Tongue (tissue), 2 donors: Measurements from ENCODE around the gene PROKR2. TPM values are rescaled to one million over a fixed set of nuclear protein-coding genes. Genes with fewer than 3 reads are reported as not detected.

Experiments used
- DNase-seq: peaks from one replicate; pipeline ENCODE4 v3.0.0-alpha.2; 2015
- total RNA-seq: library from RNA; depleted of rRNA; stranded (reverse); fragments of >200 nt; gene quantifications from one replicate; pipeline ENCODE4 v1.2.3, GENCODE V29; 2014

PROKR2 gene
- total RNA-seq, result not detected

GRCh38 chr20:5316188-5317158, at the start of gene PROKR2:
Gene PROKR2 (minus strand): TSS chr20:5316954. CDS start chr20:5314369, 2,585 bp downstream.
- DNase-seq, result no peak

DNA sequence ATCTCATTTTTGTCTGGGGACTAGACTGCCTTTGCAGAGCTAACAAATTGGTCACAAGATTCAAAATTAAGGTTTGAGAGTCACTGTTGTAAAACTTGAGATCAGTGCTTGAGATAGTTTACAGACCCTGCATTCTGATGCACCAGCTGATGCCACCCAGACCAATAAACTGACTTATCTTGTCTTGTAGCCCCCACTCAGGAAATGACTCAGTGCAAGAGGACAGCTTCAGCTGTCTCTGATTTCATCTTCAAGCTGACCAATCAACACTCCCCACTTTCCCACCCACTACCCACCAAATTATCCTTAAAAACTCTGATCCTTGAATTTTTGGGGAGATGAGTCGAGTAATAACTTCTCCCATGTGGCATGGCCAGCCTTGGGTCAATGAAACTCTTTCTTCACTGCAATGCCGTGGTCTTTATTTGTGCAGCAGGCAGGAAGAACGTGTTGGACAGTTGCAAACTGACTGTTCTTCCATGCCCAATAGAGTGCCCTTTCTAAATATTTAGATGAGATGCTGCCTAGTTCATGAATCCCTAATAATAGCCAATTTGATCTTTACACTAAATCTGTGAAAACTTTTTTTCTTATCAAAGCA, 48.3 kb upstream of the PROKR2 start:
- no peak for DNase-seq

DNA sequence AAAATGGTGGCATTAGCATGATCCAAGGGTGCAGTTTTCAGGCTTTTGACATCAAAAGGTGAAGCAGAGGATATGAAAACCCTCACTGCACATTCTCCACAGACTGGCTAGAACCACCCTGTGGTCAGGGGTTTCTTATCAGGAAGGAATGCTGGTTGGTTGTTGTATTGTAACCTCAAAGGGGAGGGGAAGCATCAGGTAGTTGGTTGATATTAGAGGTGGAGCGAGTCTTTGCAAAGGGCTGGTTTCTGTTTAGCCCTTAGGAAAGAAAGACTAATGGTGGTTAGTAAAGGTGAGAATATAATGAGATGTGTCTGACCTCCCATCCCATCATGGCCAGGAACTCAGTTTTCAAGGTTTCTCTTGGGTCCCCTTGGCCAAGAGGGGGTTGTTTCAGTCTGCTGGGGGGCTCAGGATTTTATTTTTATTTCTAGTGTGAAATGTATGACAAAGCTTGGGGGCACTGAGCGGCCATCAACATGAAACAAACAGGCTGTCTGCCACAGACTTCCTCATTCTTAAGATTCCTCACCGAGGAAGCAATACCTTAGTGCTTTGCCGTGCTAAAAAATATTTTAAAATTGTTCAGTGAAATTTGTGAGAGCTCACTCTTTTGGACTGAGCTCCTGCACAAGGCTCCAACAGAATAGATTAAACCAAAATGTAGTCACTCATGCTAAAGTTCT, 47.5 kb upstream of the PROKR2 start:
- DNase-seq, result no peak

GRCh38 chr20:5362771-5363170, 46.0 kb upstream of the PROKR2 start:
- DNase-seq, result no peak

DNA sequence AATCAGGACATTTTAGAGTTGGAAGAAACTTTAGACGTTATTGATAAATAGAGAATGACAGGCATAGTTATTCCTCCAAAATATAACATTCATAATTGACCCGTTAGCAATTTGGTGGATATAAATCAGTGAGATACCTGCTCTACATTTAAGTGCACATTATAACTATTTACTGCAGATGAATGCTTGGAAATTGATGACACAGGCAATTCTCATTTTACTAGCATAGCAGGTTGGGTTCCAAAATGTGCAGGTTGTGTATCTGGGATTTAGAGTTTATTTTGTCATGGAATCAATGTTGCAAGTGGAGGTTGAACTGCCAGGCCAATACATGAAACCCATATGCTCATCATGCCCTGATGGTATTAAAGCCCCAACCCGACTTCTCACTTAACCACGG, 44.4 kb upstream of the PROKR2 start:
- DNase-seq, result no peak

DNA sequence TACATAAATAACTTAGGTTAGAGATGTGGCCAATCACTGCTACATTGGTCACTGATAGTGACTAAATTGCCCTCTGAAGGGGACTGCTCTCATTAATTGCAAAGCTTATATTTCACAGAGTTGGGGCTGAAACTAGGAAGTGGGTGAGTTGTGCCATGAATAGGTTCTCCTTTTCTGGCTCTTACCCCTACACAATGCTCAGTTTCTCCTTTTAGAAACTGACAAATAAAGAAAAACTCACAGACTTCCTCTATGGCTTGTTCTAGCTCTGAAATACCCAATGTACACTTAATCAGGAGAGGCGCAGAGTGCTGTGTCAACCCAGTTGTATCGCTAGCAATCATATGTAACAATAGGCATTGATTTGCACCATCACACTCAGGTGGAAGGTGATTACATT, 41.2 kb upstream of the PROKR2 start:
- no peak for DNase-seq

GRCh38 chr20:5356941-5357340, 40.2 kb upstream of the PROKR2 start:
- DNase-seq, result no peak

DNA sequence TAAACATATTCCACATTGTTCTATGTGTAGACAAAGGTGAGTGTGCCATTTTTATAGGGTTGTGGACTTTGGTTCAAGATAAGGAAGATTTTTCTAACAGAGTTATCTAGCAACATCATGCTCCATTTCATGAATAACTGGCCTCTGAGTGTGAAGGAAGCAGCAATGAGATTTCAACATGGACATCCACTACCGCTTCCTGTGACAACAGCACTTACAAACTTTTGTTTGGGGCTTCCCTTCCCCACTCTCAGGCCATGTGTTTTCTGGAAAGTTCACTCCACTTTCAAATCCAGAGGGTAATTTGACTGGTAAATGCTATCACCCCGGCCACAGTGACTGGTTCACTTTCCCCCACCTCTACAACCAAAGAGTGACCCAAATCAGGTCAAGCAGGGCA, 38.1 kb upstream of the PROKR2 start:
- DNase-seq, result no peak

DNA sequence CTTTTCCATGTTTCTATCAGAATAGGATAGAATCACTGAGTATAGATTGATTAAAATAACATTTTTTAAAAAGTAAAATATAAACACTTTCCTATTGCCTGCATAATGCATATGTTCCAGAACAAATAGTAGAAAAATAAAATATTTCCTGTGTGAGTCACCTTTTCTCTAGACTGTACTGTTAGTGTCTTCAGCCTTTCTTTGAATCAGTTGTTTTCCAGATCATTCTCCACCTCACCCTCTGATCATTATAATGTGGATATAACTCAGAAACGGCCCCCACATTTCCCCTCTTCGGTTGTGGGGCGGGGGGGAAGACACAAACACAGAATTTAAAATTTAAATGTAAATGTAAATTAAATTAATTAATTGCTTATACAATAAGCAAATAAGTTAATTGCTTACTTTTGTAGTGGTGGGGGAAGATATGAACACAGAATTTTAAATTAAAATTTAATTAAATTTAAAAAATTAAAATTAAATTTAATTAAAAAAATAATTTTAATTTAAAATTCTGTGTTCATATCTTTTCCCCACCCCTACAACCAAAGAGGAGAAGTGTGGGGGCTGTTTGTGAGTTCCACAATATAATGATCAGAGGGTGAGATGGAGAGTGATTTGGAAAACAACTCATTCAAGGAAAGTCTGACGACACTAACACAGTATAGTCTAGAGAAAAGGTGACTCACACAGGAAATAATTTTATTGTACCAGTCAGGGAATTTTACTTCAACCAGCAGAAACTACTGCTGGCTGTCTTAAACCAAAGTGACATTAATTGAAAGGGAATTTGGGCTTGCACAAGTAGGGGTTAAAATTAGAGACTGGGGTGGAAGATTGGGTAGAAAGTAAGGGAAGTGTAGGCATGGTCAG, 37.1 kb upstream of the PROKR2 start:
- no peak for DNase-seq

- no peak for DNase-seq
Observed at GRCh38 chr20:5349448-5349847, 32.7 kb upstream of the PROKR2 start.

DNA sequence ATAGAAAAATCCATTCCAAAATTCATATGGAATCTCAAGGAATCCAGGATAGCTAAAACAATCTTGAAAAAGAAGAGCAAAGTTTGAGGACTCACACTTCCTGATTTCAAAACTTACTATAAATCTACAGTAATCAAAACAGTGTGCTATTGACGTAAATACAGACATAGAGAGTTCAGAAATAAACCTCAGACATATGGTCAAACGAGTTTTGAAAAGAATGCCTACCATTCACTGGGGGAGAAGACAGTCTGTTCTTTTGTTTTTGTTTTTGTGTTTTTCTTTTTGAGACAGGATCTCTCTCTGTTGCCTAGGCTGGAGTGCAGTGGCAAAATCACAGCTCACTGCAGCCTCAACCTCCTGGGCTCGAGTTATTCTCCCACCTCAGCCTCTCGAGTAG, 25.3 kb upstream of the PROKR2 start:
- DNase-seq, result no peak

DNA sequence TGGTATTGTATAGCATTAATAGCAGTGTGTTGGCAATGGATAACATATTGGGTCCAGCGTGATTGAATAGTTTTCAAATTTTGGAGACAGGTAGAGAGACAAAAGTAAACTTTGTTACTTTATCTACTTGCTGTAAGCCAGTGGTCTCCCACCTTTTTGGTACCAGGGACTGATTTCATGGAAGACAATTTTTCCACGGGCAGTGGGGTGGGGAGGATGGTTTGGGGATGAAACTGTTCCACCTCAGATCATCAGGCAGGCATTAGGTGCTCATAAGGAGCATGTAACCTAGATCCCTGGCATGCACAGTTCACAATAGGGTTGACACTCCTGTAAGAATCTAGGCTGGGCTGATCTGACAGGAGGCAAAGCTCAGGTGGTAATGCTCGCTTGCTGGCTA, 14.6 kb upstream of the PROKR2 start:
- DNase-seq, result no peak

GRCh38 chr20:5328268-5328667, 11.5 kb upstream of the PROKR2 start:
- DNase-seq, result no peak

DNA sequence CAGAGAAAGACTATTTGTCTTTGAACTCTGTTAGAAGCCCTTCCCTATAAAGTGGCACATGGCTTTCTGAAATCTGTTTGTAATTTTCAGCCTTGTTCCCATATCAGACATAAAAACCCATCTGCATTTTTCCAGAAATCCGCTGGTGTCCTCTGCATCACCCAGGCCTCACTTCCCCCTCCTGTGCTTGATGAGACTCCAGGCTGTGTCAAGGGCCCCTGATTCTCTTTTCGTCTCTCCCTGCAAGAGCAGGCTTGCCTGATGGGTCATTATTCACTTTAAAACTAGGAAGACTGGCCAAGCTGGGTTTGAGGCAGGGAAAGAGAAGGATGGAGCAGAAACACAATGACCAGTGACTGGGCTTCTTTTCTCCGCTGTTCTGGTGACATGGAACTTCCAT, 10.6 kb upstream of the PROKR2 start:
- DNase-seq, result no peak

DNA sequence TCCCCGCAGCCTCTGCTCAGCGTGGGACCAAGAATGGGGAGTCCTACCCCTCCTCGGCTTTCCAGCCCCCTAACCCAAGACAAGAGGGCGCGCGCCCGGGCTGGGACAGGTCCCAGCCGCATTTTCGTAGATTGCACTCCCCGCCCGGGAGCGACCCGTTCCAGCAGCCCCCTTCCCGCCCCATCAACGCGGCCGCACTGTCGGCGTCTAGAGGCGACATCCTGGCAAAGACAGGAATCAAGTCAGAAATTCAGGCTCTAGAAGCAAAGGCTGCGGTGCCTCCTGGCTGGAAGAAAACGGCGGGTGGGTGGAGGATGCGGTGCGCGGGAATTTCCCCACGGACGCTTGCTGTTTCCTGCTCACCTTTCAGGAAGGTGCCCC, 957 bp downstream of the PROKR2 start:
- no peak for DNase-seq

DNA sequence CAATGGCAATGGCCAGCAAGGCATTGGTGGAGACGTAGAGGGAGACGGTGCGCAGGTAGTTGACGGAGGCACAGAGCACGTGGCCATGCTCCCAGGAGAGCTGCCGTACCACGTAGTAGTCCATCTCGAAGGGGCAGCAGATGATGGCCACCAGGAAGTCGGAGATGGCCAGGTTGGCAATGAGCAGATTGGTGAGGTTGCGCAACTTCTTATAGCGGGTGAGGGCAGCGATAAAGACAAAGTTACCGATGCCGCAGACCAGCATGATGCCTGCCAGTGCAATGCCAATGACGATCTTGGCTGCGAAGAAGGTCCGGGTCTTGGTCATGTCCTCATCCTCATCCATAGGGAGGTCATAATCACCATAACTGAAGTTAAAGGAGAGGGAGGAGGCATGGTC, 2.8 kb downstream of the PROKR2 start:
- no peak for DNase-seq

DNA sequence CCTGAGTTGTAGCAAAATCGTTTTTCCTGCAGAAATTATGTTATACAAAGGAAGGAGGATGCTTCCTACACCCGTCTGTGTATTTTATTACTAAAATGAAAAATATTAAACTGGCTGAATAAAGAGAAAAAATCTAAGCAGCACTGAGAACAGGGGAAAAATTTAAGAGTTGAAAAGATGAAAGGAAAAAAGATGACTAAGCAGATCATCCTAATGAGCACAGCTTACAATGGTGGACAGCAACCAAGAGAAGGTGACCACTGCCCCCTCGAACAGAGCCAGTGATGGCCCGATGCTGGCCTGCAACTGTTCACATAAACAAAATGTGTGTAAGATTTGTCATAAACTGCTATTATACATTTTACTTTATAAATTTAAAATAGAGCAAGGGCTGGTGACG, 4.2 kb downstream of the PROKR2 start:
- no peak for DNase-seq

GRCh38 chr20:5309971-5310370, 6.8 kb downstream of the PROKR2 start:
- DNase-seq, result no peak

DNA sequence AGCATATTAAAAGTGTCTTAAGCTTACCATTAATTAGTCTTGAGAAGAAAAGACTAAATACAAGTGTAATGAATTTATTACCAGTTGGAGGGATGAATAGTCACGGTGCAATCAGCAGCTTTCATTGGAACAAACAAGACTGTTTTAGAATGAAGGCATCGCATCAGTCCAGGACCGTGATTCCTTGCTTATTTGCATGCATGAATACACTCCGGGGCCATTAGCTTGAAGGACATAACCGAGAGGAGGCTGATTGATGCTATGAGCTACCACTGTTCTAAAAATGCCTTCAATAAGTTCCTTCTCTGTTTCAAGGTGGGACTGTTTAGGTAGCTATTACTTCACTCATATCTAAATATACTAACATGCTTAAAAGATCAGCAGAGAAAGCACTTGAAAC, 17.9 kb downstream of the PROKR2 start:
- DNase-seq, result no peak

DNA sequence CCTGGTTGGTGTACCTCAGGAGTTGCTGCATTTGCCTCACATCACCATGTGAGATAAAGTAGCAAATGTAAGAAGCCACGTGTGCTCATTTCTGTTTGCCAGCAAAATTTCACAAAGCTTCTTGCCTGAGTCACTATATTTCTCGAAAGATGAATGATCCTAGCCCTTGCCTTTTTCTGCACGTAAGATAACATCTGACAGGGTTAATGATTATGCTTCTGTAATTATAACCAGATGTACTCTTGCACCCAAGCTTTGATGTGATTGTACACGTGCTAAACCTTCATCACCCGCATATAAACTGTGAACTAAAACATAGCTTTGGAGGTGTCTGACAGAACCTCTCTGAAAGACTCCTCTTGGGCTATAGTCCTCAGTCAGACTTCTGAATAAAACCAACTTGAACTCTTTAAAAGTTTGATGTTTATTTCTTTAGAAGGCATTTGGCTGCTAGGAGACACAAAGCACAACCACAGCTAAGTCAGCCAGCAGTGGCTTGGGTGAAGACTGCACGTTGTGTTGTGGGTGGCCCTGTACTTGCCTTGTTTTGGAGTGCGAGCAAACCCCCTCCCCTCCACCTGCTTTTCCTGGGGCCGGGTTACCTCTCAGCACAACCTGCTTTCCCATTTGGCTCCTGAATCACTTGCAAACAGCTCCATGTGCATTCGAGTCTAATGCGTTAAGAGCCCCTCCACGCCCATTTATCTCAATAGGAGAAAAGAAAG, 19.3 kb downstream of the PROKR2 start:
- no peak for DNase-seq

DNA sequence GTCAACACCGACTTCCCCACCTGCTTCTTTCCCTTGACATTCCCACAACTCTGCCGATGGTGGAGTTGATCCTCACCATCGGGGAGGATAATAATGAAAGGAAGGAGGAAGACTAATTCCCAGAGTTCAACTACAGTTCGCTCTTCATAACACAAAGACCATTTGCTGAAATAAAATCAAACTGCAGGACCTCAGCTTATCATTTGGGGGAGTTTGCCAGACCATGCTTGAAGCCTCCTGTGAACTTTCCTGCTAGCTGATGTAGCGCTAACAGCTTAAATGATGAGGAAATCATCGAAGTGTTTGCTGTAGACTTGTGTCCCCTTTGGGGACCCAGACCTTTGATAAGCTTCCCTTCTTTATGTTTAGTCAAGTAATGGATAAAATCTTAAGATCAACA, 26.2 kb downstream of the PROKR2 start:
- DNase-seq, result no peak

- no peak for DNase-seq
Observed at GRCh38 chr20:5282561-5282960, 34.2 kb downstream of the PROKR2 start.
